CD4-positive, alpha-beta T cell (primary cell): ENCODE data around the gene DUSP9. TPM values are rescaled to one million over a fixed set of nuclear protein-coding genes. Genes with fewer than 3 reads are reported as not detected.

ENCODE experiments used
- ATAC-seq: fragments of 200-7000 bp; cut with Tn5 transposase; one replicate; pipeline ENCODE4 v1.10.0; 2022; ENCODE audit warnings: mild to moderate bottlenecking; ENCODE audit not compliant: poor library complexity
- CTCF ChIA-PET: fragments of 350-600 bp; sonication (Branson Sonifier 250); formaldehyde crosslinking; loops from one replicate; lab custom pipeline; 2021; ENCODE audit warnings: antibody characterized with exemption, inconsistent platforms; lab: Charles Lee
- POLR2A ChIA-PET: fragments of 350-600 bp; sonication (Branson Sonifier 250); formaldehyde crosslinking; loops from one replicate; lab custom pipeline; 2021; ENCODE audit warnings: antibody characterized with exemption, inconsistent platforms; lab: Charles Lee
- DNase-seq, 14 experiments: peaks; one replicate each; pipeline ENCODE4 v3.0.0-alpha.2; 2013 to 2020; ENCODE audit warnings: mixed read lengths in 2 of 14
- H3K27ac ChIP-seq, 2 donors: one replicate each; pipeline versions ENCODE4 v1.5.1 to v1.7.0; 2013; ENCODE audit warnings: low read length in 2 of 2, low read depth in 1 of 2, mild to moderate bottlenecking in 1 of 2
- H3K27me3 ChIP-seq, 2 experiments: 1 replicate in 1 of 2; 2 replicates in 1 of 2; pipeline versions ENCODE4 v1.6.1 to v1.7.0; 2013; ENCODE audit warnings: low read length in 2 of 2, control low read depth in 1 of 2, mild to moderate bottlenecking in 1 of 2, moderate library complexity in 1 of 2; ENCODE audit not compliant: insufficient read depth in 2 of 2, control insufficient read depth in 1 of 2
- H3K36me3 ChIP-seq: one replicate; pipeline ENCODE4 v1.6.1; 2013; ENCODE audit warnings: low read length, control low read depth; ENCODE audit not compliant: insufficient read depth
- H3K4me1 ChIP-seq: one replicate; pipeline ENCODE4 v1.6.1; 2013; ENCODE audit warnings: low read length, control low read depth; ENCODE audit not compliant: insufficient read depth
- H3K4me3 ChIP-seq: one replicate; pipeline ENCODE4 v1.5.1; 2013; ENCODE audit warnings: mild to moderate bottlenecking, low read length, moderate library complexity
- H3K9me3 ChIP-seq, 2 experiments: 1 replicate in 1 of 2; 2 replicates in 1 of 2; pipeline versions ENCODE4 v1.6.1 to v1.7.0; 2013; ENCODE audit warnings: low read length in 2 of 2, mild to moderate bottlenecking in 2 of 2, control low read depth in 1 of 2, moderate library complexity in 1 of 2; ENCODE audit not compliant: control insufficient read depth in 1 of 2, insufficient read depth in 1 of 2
- H3K27ac Mint-ChIP-seq: one replicate; pipeline ENCODE4 v1.8.0; 2020; ENCODE audit warnings: mixed read lengths
- H3K27me3 Mint-ChIP-seq: one replicate; pipeline ENCODE4 v1.8.0; 2021; ENCODE audit warnings: mixed read lengths
- H3K36me3 Mint-ChIP-seq: one replicate; pipeline ENCODE4 v1.8.0; 2021; ENCODE audit warnings: low read depth, mixed read lengths
- H3K4me1 Mint-ChIP-seq: one replicate; pipeline ENCODE4 v1.8.0; 2021; ENCODE audit warnings: low read depth, mixed read lengths
- H3K4me3 Mint-ChIP-seq: one replicate; pipeline ENCODE4 v1.8.0; 2020; ENCODE audit warnings: mild to moderate bottlenecking, mixed read lengths
- H3K9me3 Mint-ChIP-seq: one replicate; pipeline ENCODE4 v1.8.0; 2020; ENCODE audit warnings: mixed read lengths
- intact Hi-C, 2 experiments: fragments of 100-400 bp; cut with DNase I in 1 of 2; cut with micrococcal nuclease in 1 of 2; formaldehyde crosslinking; loops; one replicate each; pipeline versions ENCODE4 v1.15.1 to v1.9.0; 2023 to 2025; cut with DNase I, micrococcal nuclease
- total RNA-seq, 174 experiments: library from RNA in 2 of 174; stranded (reverse) in 2 of 174; gene quantifications; one replicate each; pipeline ENCODE4 v1.2.3 and lab custom pipeline; 2021 to 2026
- TF ChIP-seq, protein P1 (sequence below): fragments of 200-600 bp; IDR thresholded peaks from one replicate; pipeline ENCODE4 v1.8.0; 2022; ENCODE audit warnings: antibody characterized with exemption, mild to moderate bottlenecking

DUSP9 gene
- total RNA-seq, 2 experiments from 2014 or later, result not detected

DNA sequence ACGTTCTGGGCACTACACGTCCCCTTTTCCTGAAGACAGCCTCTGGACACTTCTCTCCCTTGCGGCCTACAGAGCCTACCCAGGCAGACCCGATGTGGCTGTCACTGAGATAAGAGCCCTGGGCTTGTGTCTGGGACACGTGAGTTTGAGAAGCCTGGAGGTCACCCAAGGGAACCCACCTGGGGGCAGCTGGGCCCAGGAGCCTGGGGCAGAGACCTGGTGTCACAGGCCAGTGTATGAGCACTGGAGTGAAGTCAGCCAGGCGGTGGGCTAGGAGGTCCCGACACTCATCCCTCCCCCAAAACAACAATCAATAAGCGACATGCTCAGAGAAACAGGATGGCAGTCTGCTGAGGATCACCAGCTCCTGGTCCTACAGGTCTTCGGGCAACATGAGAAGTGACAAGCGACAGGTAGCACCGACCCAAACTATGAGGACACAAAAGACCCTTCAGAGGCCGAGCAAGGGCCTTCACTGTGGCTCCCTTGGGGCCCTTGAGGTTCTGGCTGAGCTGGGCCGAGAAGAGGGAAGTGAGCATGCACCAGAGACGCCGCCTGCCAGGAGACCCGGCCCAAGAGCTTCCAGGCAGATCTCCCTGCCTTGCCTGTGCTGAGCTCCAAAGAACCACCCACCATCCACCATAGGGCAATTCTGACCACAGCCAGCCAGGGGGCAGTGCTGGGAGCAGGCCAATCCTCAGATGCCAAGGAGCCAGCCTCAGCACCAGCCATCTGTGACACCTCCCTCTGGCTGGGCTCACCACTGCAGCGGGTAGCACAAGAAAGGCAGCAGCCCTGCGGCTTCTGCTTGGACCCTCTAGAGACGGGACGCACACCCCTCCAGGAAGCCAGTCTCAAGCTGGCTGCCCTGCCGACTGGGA lies 11.0 kb upstream of the DUSP9 start:
- Histone ChIP-seq H3K9me3 (peaks cover 0 to 7% of the 10 kb centered on the region in 2 experiments), H3K36me3 (no peaks in the 10 kb centered on the region), H3K27ac (no peak overlapping the region), H3K4me1 (no peaks in the 10 kb centered on the region), H3K27me3 (no peaks in the 10 kb centered on the region), H3K4me3 (no peak overlapping the region)
- Mint-ChIP-seq H3K36me3 (no peaks in the 10 kb centered on the region), H3K4me1 (no peaks in the 10 kb centered on the region), H3K4me3 (no peak overlapping the region), H3K9me3 (no peaks in the 10 kb centered on the region), H3K27ac (no peak overlapping the region), H3K27me3 (peaks cover 4% of the 10 kb centered on the region)
- TF ChIP-seq, protein P1, sequence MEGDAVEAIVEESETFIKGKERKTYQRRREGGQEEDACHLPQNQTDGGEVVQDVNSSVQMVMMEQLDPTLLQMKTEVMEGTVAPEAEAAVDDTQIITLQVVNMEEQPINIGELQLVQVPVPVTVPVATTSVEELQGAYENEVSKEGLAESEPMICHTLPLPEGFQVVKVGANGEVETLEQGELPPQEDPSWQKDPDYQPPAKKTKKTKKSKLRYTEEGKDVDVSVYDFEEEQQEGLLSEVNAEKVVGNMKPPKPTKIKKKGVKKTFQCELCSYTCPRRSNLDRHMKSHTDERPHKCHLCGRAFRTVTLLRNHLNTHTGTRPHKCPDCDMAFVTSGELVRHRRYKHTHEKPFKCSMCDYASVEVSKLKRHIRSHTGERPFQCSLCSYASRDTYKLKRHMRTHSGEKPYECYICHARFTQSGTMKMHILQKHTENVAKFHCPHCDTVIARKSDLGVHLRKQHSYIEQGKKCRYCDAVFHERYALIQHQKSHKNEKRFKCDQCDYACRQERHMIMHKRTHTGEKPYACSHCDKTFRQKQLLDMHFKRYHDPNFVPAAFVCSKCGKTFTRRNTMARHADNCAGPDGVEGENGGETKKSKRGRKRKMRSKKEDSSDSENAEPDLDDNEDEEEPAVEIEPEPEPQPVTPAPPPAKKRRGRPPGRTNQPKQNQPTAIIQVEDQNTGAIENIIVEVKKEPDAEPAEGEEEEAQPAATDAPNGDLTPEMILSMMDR, result peak; percentile 26
- ChIA-PET CTCF (interaction anchor here (0.8 kb wide), 1 partner anchor 9 kb away, joined by 3 read pairs; no protein-coding TSS in a partner anchor), POLR2A (no interaction called here)
- intact Hi-C loops, result no loop called here
- ATAC-seq (peak; percentile 61), DNase-seq (peak in 3 of 14 experiments; percentile 21 to 46 (median 46))

DNA sequence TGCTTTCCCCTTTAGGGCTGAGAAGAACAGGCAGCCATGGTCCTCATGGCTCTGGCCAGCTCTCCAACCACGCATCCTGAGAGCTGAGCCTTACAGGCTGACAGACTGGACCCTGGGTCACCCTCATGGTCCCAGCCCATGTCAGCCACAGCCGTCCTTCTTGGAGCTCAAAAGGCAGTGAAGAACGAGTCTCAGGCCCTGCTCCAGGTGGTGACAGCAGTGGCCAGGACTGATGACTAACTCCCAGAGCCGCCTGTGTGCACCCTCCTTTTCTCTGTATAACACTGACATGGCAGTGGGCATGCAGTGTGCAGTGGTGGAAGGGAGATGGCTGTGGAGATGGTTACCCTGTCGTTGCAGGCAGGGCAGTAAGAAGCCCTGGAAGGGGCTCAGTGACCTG lies 10.3 kb upstream of the DUSP9 start:
- H3K4me3 Mint-ChIP-seq, result no peak overlapping the region
- intact Hi-C loops, result no loop called here
- TF ChIP-seq, protein P1, result no peak

DNA sequence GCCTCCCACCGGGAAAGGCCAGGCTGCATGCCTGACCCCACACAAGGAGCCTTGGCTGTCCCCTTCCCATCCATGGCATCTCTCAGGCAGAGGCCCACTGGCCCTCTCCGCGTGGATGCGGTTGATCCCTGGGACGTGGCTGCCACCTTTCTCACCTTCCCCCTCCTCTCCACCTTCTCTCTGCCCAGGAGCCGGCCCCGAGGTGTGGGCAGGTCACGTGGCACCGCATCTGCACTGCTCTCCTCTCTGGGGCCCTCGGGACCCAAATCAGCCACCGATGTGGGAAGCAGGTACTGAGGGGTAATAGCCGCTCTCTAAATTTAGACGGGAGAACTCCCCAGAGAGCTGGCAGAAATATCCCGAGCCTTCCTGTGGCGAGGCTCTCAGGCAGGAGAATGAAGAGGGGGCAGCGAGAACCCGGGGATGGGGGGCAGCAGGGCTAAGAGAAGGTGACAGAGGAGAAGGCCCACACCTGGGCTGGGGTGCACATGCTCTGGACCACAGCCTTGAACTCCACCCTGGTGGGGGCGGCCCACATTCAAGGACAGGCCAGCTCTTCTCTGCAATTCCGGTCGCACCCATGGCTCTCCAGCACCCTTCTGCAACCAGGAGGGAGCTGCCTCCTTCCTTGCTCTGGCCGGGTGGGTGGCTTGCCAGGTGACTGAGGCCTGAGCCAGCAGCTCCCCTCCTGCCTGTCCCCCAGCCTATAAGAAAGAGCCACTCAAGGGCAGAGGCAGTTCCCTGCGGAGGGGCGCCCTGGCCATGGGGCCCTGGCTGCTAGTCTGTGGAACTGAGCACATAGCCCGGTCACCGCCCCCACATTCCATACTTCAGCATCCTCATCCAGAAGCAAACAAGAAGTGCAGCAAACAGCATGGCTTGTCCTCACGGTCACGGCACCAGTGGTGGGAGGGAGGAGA lies 9.6 kb upstream of the DUSP9 start:
- no peak for ATAC-seq
- Histone ChIP-seq H3K27me3 (peaks cover 4 to 5% of the 10 kb centered on the region in 2 experiments), H3K4me1 (peaks cover 5% of the 10 kb centered on the region), H3K36me3 (no peaks in the 10 kb centered on the region), H3K9me3 (peaks cover 0 to 7% of the 10 kb centered on the region in 2 experiments), H3K27ac (no peak overlapping the region), H3K4me3 (no peak overlapping the region)
- Mint-ChIP-seq H3K36me3 (no peaks in the 10 kb centered on the region), H3K4me3 (no peak overlapping the region), H3K27ac (no peak overlapping the region), H3K4me1 (peaks cover 5% of the 10 kb centered on the region), H3K9me3 (no peaks in the 10 kb centered on the region), H3K27me3 (peaks cover 12% of the 10 kb centered on the region)
- intact Hi-C loops, result no loop called here
- CTCF ChIA-PET, result no interaction called here
- DNase-seq, result no peak
- TF ChIP-seq, protein P1, result no peak
- POLR2A ChIA-PET, result no interaction called here

More for the DNA sequence above, 10.3 kb upstream of the DUSP9 start:
- Mint-ChIP-seq H3K27ac (no peak overlapping the region), H3K4me1 (peaks cover 5% of the 10 kb centered on the region), H3K9me3 (no peaks in the 10 kb centered on the region), H3K27me3 (peaks cover 11% of the 10 kb centered on the region), H3K36me3 (no peaks in the 10 kb centered on the region)
- peaks cover 0 to 7% of the 10 kb centered on the region in 2 experiments for H3K9me3 ChIP-seq
- POLR2A ChIA-PET, result no interaction called here
- no peak for DNase-seq
- no peak for ATAC-seq
- H3K4me3 ChIP-seq, result no peak overlapping the region
- no peak overlapping the region for H3K27ac ChIP-seq
- CTCF ChIA-PET, result no interaction called here
- no peaks in the 10 kb centered on the region for H3K36me3 ChIP-seq
- H3K27me3 ChIP-seq, result peaks cover 3% of the 10 kb centered on the region in 2 experiments
- H3K4me1 ChIP-seq, result peaks cover 2% of the 10 kb centered on the region
